ENCODE results near the gene PLEKHG1. TPM values are rescaled to one million over a fixed set of nuclear protein-coding genes. Genes with fewer than 3 reads are reported as not detected.

Gene PLEKHG1
- total and polyA plus RNA-seq, 8 donors, result 1.3 to 6.4 (median 2.6) TPM

DNA sequence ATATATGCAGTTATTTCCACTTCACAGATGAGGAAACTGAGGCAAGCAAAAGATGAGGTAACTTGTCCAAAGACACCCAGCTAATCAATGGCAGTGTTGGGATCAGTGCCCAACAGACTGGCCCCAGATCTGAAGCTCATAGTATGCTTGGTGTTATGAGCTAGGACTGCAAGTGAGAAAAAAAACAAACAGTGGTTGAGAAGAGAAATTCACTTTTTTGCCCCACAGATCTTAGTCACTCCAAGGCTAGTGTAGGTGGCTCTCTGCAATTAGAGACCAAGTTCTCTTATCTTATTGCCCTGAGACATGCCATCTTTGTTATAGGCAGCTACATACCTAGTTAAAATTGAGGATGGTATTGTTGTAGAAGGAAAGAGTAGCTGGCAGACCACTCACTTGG, 16.3 kb downstream of the PLEKHG1 start:
- TF ChIP-seq, protein P1, sequence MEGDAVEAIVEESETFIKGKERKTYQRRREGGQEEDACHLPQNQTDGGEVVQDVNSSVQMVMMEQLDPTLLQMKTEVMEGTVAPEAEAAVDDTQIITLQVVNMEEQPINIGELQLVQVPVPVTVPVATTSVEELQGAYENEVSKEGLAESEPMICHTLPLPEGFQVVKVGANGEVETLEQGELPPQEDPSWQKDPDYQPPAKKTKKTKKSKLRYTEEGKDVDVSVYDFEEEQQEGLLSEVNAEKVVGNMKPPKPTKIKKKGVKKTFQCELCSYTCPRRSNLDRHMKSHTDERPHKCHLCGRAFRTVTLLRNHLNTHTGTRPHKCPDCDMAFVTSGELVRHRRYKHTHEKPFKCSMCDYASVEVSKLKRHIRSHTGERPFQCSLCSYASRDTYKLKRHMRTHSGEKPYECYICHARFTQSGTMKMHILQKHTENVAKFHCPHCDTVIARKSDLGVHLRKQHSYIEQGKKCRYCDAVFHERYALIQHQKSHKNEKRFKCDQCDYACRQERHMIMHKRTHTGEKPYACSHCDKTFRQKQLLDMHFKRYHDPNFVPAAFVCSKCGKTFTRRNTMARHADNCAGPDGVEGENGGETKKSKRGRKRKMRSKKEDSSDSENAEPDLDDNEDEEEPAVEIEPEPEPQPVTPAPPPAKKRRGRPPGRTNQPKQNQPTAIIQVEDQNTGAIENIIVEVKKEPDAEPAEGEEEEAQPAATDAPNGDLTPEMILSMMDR (IDR thresholded peaks at IDR 0.05), result no peak
- intact Hi-C loops (cut with DNase I), result no loop called here
- Histone ChIP-seq H3K4me1 (no peaks in the 10 kb centered on the region), H3K9me3 (no peaks in the 10 kb centered on the region), H3K27ac (no peak overlapping the region), H3K36me3 (no peaks in the 10 kb centered on the region), H3K27me3 (no peaks in the 10 kb centered on the region), H3K4me3 (no peak overlapping the region)
- no peak for ATAC-seq
- no peak for FAIRE-seq
- no peak for DNase-seq

DNA sequence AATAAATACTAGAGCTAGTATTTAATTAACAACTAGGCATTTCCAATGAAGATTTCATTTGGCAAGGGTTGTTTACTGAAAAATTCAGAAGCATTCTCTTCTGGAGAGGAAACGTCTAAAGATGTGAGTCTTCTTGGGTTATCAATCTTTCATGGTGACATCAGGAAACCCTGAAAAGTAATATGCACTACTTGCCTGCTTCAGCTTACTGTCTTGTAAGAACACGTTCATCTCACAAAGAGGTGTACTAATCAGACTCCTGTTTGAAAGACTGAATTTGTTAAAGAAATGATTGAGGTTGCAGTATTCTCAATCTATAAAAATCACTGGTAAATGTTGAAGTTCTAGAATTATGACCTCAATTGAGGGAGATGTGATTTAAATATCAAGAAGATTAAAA, 16.9 kb downstream of the PLEKHG1 start:
- ATAC-seq (no peak), FAIRE-seq (no peak), DNase-seq (no peak)
- WGBS, 2 donors, result 55 to 74% methylated on average over 2 of the region's 2 CpGs
- intact Hi-C loops (cut with DNase I), result no loop called here
- Histone ChIP-seq H3K4me3 (no peak overlapping the region), H3K27me3 (no peaks in the 10 kb centered on the region), H3K27ac (no peak overlapping the region), H3K36me3 (no peaks in the 10 kb centered on the region), H3K9me3 (no peaks in the 10 kb centered on the region), H3K4me1 (no peaks in the 10 kb centered on the region)
- TF ChIP-seq, protein P1 (IDR thresholded peaks at IDR 0.05), result no peak

DNA sequence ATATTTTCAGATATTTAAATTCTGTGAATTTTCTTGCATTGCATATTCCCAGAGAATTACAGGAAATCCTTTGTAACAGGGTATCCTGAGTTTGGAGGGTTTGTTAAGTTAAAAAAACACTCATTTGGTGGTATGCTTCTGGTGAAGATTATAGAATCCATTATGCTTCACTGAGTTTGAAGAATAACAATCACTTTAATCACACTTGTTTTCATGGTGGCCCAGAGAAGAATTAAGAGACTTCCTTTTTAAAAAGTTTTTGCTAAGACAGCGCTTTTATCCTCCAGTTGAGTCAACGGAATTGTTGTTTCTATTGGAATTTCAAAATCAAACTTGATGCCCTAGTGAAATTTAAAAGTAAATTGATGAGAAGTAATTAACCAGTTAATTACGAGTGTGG, 17.4 kb downstream of the PLEKHG1 start:
- Histone ChIP-seq H3K36me3 (no peaks in the 10 kb centered on the region), H3K27me3 (no peaks in the 10 kb centered on the region), H3K4me1 (no peaks in the 10 kb centered on the region), H3K9me3 (no peaks in the 10 kb centered on the region), H3K4me3 (no peak overlapping the region), H3K27ac (no peak overlapping the region)
- 77 to 84% methylated on average over 3 of the region's 3 CpGs for WGBS, 2 donors
- TF ChIP-seq, protein P1 (IDR thresholded peaks at IDR 0.05), result no peak
- intact Hi-C loops (cut with DNase I), result no loop called here
- FAIRE-seq (no peak), ATAC-seq (no peak), DNase-seq (no peak)

DNA sequence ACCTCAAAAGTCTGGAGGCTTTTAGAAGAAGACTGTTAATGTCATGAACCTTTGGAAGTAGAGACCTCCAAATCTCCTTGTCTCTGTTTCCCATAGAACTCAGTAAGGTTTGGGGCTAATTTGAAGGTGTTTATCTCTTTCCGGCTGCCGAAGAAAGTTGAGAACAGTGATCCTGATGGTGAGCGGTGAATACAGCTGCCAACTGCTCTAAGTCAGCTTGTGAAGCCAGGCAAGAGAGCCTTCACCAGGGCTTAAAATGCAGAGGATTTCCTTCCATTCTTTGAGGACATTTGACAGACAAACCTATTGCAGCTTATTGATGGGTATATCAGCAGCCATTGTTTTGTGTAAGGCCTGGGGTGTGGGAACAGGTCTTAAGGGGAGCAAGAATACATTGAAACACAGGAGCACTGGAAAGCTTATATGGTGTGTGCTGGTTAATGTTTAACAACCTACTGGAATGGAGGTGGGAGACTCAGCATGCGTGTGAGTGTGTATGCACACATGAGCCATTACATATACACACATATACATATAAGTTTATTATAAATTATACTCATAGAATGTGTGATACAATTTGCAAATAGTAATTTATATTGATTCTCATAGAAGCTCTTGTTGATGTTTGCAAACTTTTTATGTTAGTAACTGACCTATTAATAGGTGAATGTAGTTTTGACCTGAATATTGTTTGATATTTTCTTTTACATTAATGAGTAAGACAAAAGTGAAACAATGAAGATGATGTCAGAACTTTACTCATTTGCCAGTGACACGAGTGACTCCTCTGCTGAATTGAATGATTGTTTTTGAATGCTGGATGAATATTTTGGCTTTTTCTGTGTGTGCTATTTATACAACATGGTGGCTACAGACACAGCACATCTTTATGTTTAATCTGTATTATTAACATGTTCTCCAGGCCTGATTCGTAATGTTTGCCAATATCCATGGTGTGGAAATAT, 18.1 kb downstream of the PLEKHG1 start:
- no peak for ATAC-seq

More for the DNA sequence above, 18.1 kb downstream of the PLEKHG1 start:
- no peaks in the 10 kb centered on the region for H3K27me3 ChIP-seq
- no peaks in the 10 kb centered on the region for H3K4me1 ChIP-seq
- H3K4me3 ChIP-seq, result no peak overlapping the region
- intact Hi-C loops (cut with DNase I), result no loop called here
- no peaks in the 10 kb centered on the region for H3K9me3 ChIP-seq
- H3K27ac ChIP-seq, result no peak overlapping the region
- TF ChIP-seq, protein P1 (IDR thresholded peaks at IDR 0.05), result no peak
- H3K36me3 ChIP-seq, result no peaks in the 10 kb centered on the region
- 60 to 66% methylated on average over 6 of the region's 6 CpGs for whole genome bisulfite sequencing, 2 donors
- FAIRE-seq (no peak), DNase-seq (no peak)
